ENCODE data around the gene MUC13.

GRCh38 chr3:124923833-124924232 lies 10.7 kb downstream of the MUC13 start:
- TF ChIP-seq CTCF (IDR thresholded peaks at IDR 0.05) (peak in 1 of 6 experiments; percentile 17), POLR2A (IDR thresholded peaks at IDR 0.05) (no peak)

Data from esophagus squamous epithelium (tissue), 4 donors.